SK-N-SH treated with all-trans-retinoic acid at 6 μM for 48 hours (cell line): ENCODE measurements around the gene TANGO2.
A peak's percentile ranks its signal among the peaks of the same experiment; 100 is the strongest.

Experiments
- ATAC-seq: fragments of 200-7000 bp; cut with Tn5 transposase; 3 replicates; pipeline ENCODE4 v1.9.1; 2020; ENCODE audit warnings: mild to moderate bottlenecking, moderate library complexity
- CSDC2 ChIP-seq: fragments of 250-450 bp; sonication (Bioruptor Pico); IDR thresholded peaks from 2 replicates; pipeline ENCODE4 v1.5.0; 2020; ENCODE audit warnings: mild to moderate bottlenecking, moderate library complexity

Gene TANGO2

DNA sequence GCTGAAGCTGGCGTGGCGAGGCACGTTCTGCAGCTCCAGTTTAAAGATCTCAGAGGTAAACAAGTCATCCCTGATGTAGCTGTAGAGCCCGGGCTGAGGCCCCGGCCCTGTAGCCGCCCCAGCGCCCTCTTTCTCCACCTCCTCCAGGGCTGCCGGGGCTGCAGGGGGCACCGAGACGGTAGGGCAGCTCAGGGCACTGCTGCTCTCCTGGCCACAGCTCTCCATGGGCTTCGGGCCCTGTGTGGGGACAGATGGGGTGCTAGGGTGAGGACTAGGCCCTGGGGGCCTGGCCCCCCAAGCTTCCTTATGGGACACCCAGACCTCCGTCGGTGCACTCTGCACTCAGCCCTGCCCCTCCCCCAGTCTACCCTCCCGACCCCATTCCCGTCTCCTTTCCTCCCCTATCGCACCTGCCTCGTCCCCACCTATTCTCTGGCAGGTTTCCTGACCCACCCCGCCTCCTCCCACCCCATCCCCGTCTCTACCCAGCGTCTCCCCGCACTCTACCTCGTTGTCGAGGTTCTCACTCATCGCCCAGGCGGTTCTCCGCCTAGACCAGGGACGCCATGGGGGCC lies 95.6 kb downstream of the TANGO2 start:
- no peak for TF ChIP-seq CSDC2 (CRISPR knock-in tag)
- ATAC-seq: peak; percentile 5
